Activated T-cell treated with anti-CD3 and anti-CD28 coated beads, Interleukin-2, amount 50 U/mL, for 48 hours (primary cell): ENCODE measurements around the gene RPS26.
"Not testable (repeated sequence)": the region's sequence is repeated elsewhere in the genome, so short reads cannot be mapped to it uniquely, and the experiment has no call there.

Source experiments
- DNase-seq, 2 experiments: peaks; one replicate each; pipeline ENCODE4 v3.0.0-alpha.2; 2020

Gene RPS26

DNA sequence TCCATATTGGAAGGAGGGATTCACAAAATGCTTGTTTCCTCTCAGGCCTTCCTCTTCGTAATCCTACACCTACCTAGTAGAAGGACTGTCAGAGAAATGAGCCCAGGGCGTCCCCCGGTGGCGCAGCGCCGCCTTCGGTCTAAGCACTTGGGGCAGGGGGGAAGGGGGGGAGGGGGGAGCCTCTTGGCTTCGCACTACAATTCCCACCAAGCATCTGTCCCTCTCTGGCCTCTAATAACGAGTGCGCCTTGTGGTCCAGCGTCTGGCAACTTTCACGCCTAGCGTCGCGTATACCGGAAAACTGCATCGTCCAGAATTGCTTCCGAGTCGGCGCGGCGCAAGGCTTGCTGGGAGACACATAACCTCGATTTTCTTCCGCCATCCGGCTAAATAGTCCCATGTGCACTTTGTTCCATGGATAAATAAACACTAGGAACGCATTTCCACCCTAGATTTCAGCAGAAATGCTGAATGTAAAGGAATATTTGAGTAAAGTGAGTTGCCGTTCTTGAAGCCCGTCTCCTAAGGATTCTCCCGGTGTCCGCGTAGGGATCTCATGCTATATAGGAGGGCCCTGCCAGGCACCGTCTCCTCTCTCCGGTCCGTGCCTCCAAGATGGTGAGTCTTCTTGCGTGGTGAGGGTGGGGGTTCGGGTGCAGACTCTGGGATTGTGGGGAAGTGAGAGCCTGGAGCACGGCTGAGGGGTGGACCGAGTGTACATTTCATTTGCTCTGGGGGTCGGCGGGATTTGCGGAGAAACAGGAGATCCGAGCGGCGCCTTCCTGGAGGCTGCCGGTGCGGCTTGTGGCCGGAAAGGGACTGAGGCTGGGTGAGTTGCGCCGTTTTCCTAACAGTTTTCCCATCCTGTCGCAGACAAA, at the start of gene RPS26:
RPS26 (plus strand) TSS at position 367 of the 878 bp plus-strand sequence; CDS start at position 616, 249 bp downstream.
- peak; percentile 92 to 94 for DNase-seq

DNA sequence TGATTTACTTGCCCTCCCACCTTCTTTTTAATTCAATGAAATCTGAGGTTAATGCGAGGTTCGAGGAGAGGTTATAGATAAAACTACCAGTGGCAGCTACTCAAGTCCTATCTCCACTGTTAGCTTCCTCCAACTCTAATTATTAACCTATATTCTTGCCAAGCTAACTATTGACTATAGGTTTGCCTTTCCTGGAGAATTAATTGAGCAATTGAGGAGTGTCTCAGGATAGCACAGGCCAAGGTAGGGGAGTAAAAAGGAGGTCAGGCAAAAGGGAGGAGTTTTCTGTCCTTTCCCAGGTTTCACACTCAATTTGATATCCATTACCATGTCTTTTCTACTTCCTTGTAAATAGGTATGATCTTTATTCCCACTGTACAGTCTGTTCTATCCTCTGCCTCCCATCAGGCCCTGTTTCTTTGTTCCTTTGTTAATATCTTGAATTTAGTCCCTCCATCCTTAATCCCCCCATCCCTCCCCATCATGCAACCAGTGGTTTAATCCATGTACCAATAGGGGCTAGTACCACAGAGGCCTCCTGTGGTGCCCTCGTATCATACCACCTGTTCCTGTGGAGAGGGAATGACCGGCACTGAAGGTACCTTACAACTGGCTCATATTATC, 48.4 kb upstream of the RPS26 start:
- no peak for DNase-seq

DNA sequence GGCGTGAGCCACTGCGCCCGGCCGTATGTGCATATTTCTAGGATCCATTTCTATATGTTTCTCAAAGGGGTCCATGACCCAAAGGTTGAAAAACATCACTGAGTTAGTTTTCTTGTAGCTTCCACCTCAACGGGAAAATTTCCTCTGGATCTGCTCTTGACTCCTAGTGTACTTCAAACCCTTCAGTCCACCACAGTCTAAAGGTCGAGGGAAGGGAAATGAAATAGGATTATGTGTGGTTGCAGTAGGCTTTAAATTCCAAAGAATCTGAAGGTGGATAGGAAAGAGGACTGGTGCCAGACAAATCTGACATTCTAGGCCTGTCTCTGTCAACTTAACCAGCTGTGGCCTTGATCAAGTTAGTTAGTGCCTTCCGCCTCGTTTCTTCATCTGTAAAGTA, 46.4 kb upstream of the RPS26 start:
- no peak for DNase-seq

DNA sequence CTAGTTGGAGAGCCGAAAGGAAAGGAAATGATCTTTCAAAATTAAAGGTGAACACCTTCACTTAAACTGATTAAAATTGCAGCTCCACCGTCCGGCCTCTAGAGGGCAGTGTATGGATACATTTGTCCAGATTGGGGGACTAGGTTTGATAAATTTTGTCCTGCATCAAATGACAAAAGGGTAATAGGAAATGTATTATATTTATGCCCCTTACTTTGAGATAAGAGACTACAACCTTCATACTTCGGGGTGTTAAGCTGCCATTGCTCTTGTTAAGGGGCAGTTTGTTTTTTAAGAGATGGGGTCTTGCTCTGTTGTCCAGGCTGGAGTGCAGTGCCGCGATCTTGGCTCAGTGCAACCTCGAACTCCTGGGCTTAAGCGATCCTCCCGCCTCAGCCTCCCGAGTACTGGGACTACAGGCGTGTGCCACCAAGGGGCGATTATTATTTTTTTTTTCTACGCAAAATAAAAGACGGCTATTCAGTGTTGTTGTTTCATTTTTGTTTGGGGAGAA, 45.5 kb upstream of the RPS26 start:
- peak; percentile 66 to 69 for DNase-seq

DNA sequence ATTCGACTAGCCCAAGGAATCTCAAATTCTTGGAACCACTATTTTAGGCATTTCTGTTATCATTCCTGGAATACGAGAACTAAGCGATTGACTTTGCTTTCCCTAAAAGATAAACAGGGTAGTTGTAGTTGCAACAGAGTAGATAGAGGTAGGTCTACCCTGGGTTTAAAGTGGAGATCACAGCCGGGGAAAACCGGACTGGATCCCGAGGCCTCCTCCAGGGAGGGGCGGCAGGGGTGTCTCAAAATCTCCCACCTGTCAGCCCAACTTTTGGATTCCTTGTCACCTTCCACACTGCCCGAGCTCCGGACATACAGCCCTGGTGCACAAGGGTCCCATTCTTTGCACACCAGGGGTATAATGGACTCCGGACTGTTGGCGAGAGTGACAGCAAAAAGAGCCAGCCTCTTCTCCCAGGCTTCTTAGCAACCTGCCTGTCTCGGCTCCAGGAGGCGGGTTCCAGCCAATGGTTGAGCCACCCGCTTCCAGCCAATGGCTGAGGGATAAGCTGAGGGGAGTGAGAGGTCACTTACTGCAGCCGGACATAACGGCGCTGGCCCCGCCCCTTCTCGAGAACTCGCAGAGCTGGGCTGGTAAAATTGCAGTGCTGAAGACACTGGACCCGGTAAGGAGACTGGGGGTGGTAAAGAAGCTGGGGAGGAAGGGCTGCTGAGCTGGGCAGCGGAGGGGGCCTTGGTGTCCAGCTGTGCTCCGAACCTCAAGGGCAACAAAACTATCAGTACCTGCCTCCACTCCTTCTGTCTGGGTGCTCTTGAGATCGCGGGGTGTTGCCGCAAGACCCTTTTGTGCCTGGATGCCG, 44.8 kb upstream of the RPS26 start, which contains the start of gene SUOX:
SUOX (plus strand) TSS at position 562 of the 820 bp plus-strand sequence. CDS start 4,946 bp downstream, outside the sequence.
- DNase-seq, result peak; percentile 48 to 60

DNA sequence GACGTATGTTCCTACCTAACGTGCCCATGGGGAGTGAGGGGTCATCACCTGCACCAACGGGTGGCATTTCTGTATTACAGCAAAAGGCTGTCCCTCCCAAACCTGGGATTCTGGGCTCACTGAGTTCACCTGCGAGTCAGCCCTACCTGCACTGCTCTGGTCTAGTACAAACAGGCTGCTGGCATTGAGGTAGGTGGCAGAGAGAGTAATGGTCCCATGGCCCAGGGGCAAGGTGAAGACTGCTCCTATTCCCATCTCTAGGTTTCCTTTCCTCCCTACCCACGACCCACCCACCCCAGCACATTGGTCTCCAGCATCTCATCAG, 44.2 kb upstream of the RPS26 start:
- DNase-seq, result no peak

DNA sequence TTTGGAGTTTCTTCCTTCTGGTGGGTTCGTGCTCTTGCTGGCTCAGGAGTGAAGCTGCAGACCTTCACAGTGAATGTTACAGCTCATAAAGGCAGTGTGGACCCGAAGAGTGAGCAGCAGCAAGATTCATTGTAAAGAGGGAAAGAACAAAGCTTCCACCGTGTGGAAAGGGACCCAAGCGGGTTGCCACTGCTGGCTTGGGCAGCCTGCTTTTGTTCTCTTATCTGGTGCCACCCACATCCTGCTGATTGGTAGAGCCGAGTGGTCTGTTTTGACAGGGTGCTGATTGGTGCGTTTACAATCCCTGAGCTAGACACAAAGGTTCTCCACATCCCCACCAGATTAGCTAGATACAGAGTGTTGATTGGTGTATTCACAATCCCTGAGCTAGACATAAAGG, 42.2 kb upstream of the RPS26 start:
- DNase-seq, result peak in 1 of 2 experiments; percentile 28

DNA sequence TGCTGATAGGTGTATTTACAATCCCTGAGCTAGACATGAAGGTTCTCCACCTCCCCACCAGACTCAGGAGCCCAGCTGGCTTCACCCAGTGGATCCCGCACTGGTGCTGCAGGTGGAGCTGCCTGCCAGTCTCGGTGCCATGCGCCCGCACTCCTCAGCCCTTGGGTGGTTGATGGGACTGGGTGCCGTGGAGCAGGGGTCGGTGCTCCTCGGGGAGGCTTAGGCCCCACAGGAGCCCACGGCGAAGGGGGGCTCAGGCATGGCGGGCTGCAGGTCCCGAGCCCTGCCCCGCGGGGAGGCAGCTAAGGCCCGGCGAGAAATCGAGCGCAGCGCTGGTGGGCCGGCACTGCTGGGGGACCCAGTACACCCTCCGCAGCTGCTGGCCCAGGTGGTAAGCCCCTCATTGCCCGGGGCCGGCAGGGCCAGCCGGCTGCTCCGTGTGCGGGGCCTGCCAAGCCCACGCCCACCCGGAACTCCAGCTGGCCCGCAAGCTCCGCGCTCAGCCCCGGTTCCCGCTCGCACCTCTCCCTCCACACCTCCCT, 41.6 kb upstream of the RPS26 start:
- not testable (repeated sequence) for DNase-seq

DNA sequence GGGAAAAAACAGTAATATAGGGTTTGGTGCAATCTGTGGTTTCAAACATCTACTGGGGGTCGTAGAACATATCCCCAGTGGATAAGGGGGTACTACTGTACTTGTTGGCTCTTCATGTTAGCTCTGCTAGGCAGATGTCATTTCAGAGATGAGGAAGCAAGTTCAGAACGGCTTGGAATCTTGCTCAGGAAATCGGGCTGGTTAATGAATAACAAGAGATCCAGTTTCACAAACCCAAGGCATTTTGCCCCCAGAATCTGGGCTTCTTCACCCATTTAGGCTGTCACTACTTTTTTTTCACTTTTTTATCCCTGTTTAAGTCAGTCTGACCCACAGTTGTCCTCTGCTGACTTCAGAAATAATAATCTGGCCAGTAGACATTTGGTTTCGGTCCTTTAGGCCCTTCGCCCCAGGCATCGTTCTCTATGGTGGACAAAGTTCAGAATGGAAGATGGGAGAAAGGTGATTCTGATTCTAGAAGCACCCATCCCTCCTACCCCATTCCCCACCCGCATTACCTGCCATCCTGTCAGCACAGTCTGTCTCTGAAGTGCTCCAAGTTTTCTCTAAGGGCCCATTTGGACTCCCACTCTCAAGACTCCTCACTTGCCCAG, 40.1 kb upstream of the RPS26 start:
- no peak for DNase-seq

DNA sequence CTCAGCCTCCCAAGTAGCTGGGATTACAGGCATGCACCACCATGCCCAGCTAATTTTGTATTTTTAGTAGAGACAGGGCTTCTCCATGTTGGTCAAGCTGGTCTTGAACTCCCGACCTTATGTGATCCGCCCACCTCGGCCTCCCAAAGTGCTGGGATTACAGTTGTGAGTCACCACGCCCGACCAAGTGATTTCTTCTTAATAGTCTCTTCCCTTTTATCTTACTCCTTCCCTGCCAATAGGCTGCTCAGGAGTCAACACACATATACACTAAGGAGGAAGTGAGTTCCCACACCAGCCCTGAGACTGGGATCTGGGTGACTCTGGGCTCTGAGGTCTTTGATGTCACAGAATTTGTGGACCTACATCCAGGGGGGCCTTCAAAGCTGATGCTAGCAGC, 38.3 kb upstream of the RPS26 start:
- DNase-seq, result not testable (repeated sequence)

DNA sequence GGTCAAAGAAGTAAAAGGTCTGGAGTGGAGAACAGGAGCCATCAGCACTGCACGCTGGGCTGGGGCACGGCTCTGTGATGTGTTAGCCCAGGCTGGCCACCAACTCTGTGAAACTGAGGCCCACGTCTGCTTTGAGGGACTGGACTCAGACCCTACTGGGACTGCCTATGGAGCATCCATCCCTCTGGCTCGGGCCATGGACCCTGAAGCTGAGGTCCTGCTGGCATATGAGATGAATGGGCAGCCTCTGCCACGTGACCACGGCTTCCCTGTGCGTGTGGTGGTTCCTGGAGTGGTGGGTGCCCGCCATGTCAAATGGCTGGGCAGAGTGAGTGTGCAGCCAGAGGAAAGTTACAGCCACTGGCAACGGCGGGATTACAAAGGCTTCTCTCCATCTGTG, 37.5 kb upstream of the RPS26 start:
- no peak for DNase-seq

DNA sequence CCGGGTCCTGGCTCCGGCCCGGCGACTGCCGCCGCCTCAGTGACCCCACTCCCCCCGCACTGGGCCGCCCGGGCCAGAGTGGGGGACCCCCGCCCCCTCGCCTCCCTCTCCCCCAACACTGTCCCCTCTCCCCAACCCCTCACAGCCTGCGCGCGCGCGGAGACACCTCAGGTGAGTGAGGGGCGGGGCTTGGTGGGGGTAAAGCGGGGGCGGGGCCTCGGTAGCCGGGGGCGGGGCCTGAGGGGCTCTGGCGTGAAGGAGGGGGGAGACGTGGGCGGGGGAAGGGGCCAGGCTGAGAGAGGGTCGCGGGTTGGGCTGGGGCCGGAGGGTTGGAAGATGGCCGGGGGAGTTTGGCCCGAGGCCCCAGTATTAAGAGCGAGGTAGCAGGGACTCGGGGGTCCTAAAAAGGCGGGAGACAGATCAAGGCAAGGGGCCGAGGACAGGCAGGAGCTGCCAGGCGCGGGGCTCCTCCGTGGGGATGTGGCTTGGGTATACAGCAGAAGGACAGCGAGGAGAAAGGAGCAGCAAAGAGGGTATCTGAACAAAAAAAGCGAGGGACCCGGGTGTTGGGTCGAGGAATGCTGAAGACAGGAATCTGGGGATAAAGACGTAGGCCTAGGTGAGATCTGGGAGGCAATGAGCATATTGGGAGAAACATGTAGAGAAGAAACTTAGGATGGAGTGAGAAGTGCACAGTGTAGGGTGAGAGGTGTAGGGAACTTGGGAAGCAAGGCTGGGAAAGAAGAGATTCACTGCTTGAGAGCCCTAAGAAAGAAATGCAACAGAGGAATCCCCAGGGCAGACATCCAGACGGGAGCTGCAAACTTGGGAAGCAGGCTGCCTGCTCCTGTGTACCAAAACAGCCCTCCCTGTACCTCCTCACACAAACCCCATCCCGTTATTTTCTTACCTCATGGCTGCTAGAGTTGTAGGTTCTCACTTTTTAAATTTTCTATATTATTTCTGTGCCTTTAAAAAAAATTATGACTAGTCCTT, 33.9 kb upstream of the RPS26 start:
- DNase-seq, result peak; percentile 78 to 79

DNA sequence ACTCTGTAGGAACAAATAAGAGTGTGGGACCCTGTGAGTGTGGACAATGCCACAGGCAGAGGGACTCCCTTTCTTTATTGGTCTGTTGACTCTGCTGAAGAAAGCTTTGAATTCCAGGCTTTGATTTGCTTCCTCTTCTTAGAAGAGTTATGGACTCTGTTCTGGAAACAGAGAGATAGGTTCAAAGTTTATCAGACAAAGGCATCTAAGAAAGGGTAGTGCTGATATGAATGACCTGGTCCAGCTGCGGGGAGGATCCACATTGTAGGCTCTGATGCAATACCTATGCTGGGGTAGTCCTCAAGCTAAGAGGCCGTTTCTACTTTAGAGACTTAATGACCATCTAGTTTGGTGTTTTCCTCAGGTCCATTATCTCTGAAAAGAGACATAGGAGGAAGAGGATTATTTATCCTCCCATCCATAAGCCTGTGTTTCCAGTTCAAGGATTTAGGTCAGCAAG, 31.6 kb upstream of the RPS26 start:
- no peak for DNase-seq

DNA sequence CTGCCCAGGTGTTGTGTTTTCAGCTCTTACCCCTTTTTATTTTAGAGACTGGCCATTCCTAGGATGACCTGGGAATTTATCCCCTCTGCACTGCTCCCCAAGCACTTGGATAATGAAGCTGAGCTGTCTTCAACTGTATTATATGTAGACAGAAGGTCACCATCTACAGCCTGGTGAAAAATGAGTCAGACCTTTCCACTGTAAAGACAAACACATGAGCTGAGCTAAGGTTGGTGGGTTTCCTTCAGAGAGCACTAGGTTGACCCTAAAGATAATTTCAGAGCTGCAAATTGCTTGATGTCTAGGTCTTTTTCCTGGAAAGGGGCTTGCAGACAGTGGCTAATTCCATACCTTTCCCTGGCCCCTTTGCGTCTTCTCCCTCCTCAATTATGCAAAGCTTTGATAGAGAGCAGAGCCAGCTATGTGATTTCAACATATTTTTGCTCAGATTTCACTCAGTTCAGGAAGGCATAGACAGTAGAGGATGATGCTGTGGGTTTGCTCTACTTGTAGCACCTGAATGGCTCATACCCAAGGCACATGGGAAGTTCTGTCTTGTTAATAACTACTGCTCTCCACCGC, 30.1 kb upstream of the RPS26 start:
- no peak for DNase-seq

DNA sequence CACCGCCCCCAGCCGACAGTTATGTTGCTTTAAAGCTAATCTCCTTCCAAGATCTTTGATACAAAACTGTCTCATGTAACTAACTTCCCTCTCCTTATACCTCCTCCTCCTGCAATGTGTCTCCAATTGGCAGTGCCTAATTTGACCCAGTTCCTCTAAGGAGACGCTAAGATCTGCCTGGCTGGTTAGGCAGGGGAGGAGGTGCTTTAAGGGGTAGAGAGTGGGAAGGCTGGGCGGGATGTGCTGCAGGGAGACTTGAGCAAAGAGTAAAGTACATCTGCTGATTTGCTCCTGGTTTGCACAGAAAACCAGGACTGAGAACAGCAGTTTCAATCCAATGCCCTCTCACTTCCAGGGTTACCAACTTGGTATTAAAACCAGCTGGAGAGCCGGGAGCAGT, 28.2 kb upstream of the RPS26 start:
- DNase-seq, result no peak

DNA sequence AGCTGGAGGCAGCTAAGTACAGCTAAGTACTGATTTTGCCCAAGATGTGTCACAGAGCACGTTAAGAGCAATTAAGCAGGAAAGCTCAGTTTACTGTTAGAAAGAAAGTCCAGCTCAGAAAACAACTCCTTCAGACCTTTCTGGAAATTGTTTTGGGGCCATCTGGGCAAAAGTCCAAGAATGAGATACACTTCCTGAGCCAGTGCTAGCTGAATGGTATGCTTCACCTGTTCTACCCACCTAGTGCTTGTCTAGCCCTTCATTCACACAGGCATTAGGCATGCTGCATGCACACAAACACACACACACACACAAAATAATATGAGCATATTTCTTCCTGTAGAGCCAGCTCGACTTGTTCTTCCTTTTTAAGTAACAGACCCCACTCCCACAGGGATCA, 27.5 kb upstream of the RPS26 start:
- no peak for DNase-seq

DNA sequence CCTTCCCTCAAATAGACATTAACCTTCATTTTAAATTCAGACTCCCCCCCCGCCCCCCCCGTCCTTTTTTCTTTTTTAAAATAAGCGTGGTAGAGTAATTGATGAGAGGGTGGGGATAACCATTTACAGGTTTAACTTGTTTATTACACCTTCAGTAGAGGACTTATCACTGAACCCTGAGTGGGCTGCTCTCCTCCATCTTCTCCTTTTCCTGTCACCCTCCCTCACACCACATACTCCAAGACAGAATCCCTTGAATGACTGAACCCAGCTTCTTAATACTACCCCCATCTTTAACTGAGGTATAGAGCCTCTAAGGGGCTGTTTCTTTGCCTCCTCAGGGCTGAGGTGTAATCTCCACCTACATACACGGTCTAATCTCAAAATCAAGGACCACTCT, 24.5 kb upstream of the RPS26 start:
- no peak for DNase-seq

DNA sequence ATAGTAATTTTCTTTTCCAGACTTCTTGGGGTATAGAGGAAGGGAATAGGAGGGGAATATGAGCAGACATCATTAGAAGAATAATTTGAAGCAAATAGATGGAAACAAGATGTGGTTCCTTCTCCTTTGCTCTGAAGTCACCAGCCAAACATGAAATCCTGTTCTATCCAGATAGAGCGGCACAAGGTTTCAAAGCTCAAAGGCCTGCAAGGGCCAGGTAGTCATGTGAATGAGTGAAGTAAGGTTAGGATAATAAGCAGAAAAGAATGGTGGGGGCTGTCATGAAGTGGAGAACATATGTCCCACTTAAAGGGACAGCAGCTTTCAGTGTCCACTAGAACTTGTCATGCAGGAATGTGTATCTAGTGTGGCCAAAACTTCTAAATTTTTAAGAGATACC, 23.4 kb upstream of the RPS26 start:
- no peak for DNase-seq

DNA sequence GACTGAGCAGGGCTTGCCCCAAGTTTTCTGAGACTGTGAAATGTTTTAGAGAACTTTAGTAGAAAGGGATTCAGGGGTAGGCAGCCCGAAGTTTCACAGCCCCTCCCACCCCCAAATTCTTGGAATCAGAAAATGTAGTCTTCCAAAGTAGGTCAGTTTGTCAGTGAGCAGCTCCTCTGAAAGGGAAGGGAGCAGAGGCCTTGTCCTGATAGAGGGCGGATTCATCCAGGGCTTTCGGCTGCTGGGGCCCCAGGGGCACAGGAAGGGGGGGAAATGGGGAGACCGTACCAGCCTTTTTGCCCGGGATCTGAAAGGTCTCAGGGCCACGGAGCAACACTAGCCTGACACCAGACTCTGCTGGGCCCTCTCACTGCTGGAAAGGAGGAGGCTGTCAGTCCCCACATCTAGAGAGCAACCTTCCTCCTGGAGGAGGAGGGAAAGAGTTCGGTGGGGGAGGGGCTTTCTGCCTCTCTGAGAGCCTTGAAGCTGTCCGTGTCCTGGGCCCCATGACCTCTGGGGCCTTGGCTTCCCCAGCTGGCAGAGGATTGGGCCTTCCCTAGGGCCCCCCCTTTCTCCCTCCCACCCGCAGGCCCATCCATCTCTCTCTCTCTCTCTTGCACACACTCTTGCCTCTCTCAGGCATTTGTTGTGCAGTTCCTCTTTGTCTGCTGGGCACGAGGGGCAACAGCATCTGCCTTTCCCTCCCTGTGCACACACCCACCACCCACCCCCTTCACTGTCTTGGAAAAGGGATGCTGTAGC, 21.1 kb upstream of the RPS26 start, which contains the start of gene IKZF4:
IKZF4 (plus strand) TSS at position 621 of the 762 bp plus-strand sequence. CDS start 451 bp downstream, outside the sequence.
- DNase-seq, result peak; percentile 39 to 50
